Mesothelial cell of epicardium (in vitro differentiated cells): ENCODE data around the gene GPAM. TPM values are rescaled to one million over a fixed set of nuclear protein-coding genes. Genes with fewer than 3 reads are reported as not detected.
"Not testable (repeated sequence)": the region's sequence is repeated elsewhere in the genome, so short reads cannot be mapped to it uniquely, and the experiment has no call there.

Experiments used
- DNase-seq, 2 experiments: peaks; one replicate each; pipeline ENCODE4 v3.0.0; 2021; ENCODE audit warnings: low spot score in 2 of 2; ENCODE audit not compliant: unreplicated experiment in 2 of 2
- H3K27ac Mint-ChIP-seq: 2 replicates; pipeline ENCODE4 v1.8.0; 2021; ENCODE audit warnings: mixed read lengths
- H3K27me3 Mint-ChIP-seq: 2 replicates; pipeline ENCODE4 v1.8.0; 2021; ENCODE audit warnings: low read depth, mixed read lengths
- H3K36me3 Mint-ChIP-seq: 2 replicates; pipeline ENCODE4 v1.8.0; 2021; ENCODE audit warnings: mixed read lengths
- H3K4me1 Mint-ChIP-seq: 2 replicates; pipeline ENCODE4 v1.8.0; 2021; ENCODE audit warnings: mixed read lengths
- H3K4me3 Mint-ChIP-seq: 2 replicates; pipeline ENCODE4 v1.8.0; 2021; ENCODE audit warnings: mild to moderate bottlenecking, moderate library complexity, mixed read lengths
- H3K9me3 Mint-ChIP-seq: 2 replicates; pipeline ENCODE4 v1.8.0; 2021; ENCODE audit warnings: mixed read lengths
- total RNA-seq: library from RNA; stranded (reverse); gene quantifications from 3 replicates; pipeline ENCODE4 v1.2.1, GENCODE V29; 2021
- TF ChIP-seq, protein P1 (sequence below): fragments of 200-600 bp; sonication (generic); IDR thresholded peaks from one replicate; pipeline ENCODE4 v1.5.0; 2021; ENCODE audit warnings: antibody characterized with exemption; ENCODE audit not compliant: unreplicated experiment

The GPAM gene
- total RNA-seq, 1 donor from 2014 or later = 14.4 TPM

DNA sequence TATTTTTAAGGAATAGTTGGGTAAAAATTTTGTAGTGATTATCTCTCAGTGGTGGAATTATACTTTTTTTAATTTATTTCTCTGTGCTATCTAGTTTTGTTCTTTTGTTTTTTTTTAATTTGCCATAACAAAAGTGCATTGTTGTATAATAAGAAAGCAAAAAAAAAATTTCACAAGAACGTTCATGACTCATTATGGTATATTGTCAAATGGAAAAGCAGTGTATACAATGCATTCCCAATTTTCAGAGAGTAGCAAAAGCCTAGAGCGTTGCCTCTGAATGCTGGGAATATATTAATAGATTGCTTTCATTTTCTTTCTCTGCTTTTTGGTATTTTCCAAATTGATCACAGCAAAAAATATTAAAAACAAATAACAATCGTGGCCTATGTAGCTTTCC is 46.3 kb upstream of the GPAM start:
- Mint-ChIP-seq H3K9me3 (peaks cover 10% of the 10 kb centered on the region), H3K4me1 (peaks cover 16% of the 10 kb centered on the region), H3K4me3 (no peak overlapping the region), H3K36me3 (no peaks in the 10 kb centered on the region), H3K27me3 (peaks cover 1% of the 10 kb centered on the region), H3K27ac (no peak overlapping the region)
- TF ChIP-seq, protein P1, sequence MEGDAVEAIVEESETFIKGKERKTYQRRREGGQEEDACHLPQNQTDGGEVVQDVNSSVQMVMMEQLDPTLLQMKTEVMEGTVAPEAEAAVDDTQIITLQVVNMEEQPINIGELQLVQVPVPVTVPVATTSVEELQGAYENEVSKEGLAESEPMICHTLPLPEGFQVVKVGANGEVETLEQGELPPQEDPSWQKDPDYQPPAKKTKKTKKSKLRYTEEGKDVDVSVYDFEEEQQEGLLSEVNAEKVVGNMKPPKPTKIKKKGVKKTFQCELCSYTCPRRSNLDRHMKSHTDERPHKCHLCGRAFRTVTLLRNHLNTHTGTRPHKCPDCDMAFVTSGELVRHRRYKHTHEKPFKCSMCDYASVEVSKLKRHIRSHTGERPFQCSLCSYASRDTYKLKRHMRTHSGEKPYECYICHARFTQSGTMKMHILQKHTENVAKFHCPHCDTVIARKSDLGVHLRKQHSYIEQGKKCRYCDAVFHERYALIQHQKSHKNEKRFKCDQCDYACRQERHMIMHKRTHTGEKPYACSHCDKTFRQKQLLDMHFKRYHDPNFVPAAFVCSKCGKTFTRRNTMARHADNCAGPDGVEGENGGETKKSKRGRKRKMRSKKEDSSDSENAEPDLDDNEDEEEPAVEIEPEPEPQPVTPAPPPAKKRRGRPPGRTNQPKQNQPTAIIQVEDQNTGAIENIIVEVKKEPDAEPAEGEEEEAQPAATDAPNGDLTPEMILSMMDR = no peak
- DNase-seq = no peak

DNA sequence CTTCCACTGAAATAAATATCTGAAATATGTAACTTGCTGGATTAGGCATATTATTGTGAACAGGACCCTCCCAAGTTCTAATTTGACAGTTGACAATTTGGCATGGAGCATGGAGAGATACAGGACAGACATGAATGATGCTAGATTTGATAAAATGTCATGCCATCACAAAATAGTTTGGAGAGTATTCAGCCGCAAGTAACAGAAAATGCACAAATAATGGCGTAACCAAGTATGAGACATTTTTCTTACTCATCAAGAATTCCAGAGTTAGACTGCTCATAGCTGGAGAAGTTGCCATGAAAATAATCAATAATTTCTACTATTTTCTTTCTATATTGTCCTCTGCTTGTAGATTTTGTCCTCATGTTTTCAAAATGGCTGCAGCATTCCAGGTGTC is 45.5 kb upstream of the GPAM start:
- no peak overlapping the region for H3K27ac Mint-ChIP-seq
- H3K27me3 Mint-ChIP-seq = no peaks in the 10 kb centered on the region
- no peak overlapping the region for H3K4me3 Mint-ChIP-seq
- TF ChIP-seq, protein P1 = no peak
- no peaks in the 10 kb centered on the region for H3K36me3 Mint-ChIP-seq
- no peak for DNase-seq
- H3K9me3 Mint-ChIP-seq = peaks cover 10% of the 10 kb centered on the region
- H3K4me1 Mint-ChIP-seq = peaks cover 16% of the 10 kb centered on the region

DNA sequence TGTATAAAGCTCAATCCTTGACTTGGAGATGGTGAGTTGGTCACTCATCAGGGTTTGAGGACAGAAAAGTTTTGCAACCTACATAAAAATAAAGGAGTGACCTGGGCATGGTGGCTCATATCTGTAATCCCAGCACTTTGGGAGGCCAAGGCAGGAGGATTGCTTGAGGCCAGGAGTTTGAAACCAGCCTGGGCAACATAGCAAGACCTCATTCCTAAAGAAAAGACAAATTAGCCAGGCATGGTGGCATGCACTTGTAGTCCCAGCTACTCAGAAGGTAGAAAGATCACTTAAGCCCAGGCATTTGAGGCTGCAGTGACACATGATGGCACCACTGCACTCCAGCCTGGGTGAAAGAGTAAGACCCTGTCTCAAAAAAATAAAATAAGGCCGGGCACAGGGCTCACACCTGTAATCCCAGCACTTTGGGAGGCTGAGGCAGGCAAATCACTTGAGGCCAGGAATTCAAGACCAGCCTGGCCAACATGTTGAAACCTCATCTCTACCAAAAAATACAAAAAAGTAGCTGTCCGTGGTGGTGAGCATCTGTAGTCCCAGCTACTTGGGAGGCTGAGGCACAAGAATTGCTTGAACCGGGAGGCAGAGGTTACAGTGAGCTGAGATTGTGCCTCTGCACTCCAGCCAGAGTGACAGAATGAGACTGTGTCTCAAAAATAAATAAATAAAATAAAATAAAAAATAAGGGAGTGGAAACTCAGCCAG is 45.0 kb upstream of the GPAM start:
- not testable (repeated sequence) for H3K27ac Mint-ChIP-seq, H3K4me3 Mint-ChIP-seq, H3K36me3 Mint-ChIP-seq, H3K27me3 Mint-ChIP-seq, DNase-seq
- Mint-ChIP-seq H3K9me3 (peaks cover 10% of the 10 kb centered on the region), H3K4me1 (peaks cover 16% of the 10 kb centered on the region)

DNA sequence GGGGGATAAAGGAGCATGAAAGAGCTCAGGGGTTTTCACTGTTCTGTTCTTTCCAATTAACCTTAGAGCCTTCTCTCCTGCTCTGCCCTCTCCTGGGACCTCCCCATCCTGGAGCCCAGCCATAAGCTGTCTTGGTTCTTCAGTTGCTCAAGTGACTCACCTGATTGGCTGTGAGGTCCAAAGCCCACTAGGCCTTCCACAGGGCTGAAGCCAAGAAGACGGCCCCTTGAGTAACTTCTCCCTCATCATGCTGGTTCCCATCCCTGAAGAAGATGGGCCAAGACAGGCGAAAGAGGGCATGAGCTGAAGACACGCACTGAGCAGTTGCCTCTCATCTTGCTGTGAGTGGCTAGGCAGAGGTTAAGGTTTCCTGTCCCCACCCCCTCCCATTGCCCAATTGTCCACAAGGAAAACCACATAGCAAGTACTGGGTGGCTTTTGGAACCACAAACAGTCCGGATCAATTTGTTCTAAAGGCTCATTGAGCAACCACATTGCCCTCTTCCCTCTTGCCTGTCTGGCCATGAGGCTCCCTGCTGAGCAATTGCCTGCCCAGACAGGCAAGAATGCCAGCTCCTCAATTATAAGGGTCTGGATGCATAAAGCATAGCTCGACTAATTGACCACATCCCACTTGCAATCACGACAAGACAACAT is 43.9 kb upstream of the GPAM start:
- Mint-ChIP-seq H3K36me3 (no peaks in the 10 kb centered on the region), H3K27ac (no peak overlapping the region), H3K9me3 (peaks cover 10% of the 10 kb centered on the region), H3K27me3 (no peaks in the 10 kb centered on the region), H3K4me1 (peaks cover 13% of the 10 kb centered on the region), H3K4me3 (no peak overlapping the region)
- TF ChIP-seq, protein P1 = no peak
- no peak for DNase-seq

DNA sequence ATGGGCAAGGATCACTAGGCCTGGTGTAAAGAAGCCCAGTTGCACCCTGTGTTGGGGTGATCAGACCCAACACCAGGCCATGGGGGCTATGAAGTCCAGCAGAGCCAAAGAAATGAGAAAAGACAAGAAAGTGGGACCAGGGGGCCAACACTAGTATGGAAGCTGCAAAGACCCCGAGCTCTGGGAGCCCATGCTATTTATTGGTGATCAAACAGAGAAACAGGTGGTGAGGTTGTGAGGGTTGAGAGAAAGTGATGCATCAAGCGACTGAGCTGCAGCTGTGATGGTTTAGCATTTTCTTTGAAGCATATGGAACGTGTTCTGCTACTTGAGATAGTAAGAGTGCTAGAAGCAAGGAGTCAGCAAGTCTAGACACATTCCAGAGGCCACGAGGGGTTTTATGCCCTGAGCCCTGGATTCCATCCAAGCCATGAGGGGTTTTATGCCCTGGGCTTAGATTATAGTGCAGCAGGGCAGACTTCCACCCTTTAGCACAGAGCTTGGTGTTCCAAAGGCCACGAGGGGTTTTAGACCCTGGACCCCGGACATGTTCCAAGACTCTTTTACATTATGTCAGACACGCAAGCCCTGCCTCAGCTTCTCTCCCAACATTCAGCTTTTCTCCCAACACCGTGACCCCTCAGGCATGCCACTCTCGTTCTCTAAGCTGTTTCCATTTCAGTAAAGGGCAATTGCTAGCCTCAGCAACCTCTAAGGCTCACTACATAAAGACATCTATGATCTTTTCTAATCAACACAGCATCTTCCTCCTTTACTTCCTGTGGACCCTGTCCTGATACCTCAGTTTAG is 43.1 kb upstream of the GPAM start:
- TF ChIP-seq, protein P1 = no peak
- H3K36me3 Mint-ChIP-seq = no peaks in the 10 kb centered on the region
- no peak overlapping the region for H3K4me3 Mint-ChIP-seq
- H3K27ac Mint-ChIP-seq = no peak overlapping the region
- H3K4me1 Mint-ChIP-seq = peaks cover 5% of the 10 kb centered on the region
- H3K27me3 Mint-ChIP-seq = no peaks in the 10 kb centered on the region
- H3K9me3 Mint-ChIP-seq = peaks cover 10% of the 10 kb centered on the region
- DNase-seq = no peak
